HL-60/S4 (cell line): ENCODE measurements around the gene XRN1.
"Not testable (repeated sequence)": the region's sequence is repeated elsewhere in the genome, so short reads cannot be mapped to it uniquely, and the experiment has no call there.

Experiments
- in situ Hi-C: fragments of 300-500 bp; cut with MboI; formaldehyde crosslinking; loops from 2 replicates; pipeline ENCODE4 v1.14.3; 2022; ENCODE audit warnings: low sequenced_read_pairs

The XRN1 gene

GRCh38 chr3:142436951-142437585, 10.8 kb downstream of the XRN1 start:
- in situ Hi-C loops = no loop called here

DNA sequence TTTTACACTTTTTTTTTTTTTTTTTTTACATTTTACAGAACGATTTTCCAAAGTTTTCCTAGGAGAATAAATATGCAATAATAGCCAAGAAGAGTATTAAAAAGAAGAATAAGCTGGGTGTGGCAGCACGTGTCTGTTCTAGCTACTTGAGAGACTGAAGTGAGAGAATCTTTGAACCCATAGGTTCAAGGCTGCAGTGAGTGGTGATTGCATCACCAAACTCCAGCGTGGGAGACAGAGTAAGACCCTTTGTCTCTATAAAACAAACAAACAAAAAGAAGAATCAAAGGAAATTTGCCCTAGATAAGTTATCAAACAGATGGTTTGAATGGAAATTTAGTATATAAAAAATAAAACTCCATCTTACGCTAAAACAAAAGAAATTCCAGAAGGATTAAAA, 13.3 kb downstream of the XRN1 start:
- in situ Hi-C loops = no loop called here

- in situ Hi-C loops = no loop called here
Measured at GRCh38 chr3:142433110-142433509, 14.7 kb downstream of the XRN1 start.

- in situ Hi-C loops = no loop called here
Measured at GRCh38 chr3:142429582-142429981, 18.3 kb downstream of the XRN1 start.

DNA sequence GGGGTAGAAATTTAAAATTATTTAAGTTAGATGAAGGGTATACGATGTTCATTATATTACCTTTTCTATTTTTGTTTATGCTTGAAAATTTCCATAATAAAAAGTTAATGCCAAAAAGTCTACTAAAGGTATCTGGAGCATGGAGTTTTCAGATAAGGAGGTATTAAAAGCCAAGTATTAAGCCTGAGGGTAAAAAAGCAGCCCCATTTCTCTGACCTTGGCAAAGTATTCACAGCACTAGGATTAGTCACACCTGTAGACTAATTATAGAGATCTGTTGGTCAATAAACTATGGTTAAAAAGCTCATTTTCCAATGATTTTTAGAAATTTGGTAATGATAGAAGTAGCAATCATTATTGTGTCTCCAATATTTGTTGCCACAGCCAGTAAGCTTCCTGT, 23.1 kb downstream of the XRN1 start:
- in situ Hi-C loops = no loop called here

DNA sequence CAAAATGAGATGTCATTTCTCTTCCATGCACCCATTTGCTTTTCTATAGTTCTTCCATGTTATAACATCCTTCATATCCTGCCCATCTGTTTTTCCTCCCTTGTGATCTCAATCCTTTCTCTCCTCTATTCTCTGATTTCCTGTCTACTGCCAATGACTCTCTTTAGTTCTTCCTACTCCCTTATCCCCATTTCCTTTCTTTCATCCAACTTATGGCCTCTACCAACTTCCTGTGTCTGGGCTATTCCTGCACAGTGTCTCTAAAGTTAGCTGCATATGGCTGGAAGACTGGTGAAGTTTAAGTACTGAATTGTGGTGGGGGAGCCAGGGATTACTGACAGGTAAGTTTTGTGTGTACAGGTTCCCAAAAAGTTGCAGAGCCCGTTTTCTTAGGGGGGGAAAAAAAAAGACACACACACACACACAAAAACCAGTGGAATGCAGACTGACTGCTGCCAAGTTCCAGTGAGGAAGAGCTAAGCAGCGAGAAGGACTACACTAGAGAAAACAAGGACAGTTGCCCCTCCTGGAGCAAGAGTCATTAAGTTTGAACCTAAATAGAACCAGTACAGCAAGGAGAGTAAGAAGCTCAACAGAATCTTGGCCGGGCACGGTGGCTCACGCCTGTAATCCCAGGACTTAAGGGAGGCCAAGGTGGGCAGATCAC, 28.8 kb downstream of the XRN1 start:
- in situ Hi-C loops = no loop called here

GRCh38 chr3:142417302-142417701, 30.5 kb downstream of the XRN1 start:
- in situ Hi-C loops = no loop called here

DNA sequence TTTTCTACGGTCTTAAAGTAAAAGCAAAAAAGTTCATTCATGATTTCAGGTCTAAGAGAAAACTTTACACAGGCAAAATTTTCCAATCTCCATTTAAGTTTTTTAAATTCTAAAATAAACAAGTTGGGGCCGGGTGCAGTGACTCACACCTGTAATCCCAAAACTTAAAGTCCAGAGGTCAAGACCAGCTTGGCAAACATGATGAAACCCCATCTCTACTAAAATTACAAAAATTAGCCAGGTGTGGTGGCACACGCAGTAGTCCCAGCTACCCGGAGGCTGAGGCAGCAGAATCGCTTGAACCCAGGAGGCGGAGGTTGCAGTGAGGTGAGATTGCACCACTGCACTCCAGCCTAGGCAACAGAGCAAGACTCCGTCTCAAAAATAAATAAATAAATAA, 47.3 kb downstream of the XRN1 start:
- in situ Hi-C loops = not testable (repeated sequence)

DNA sequence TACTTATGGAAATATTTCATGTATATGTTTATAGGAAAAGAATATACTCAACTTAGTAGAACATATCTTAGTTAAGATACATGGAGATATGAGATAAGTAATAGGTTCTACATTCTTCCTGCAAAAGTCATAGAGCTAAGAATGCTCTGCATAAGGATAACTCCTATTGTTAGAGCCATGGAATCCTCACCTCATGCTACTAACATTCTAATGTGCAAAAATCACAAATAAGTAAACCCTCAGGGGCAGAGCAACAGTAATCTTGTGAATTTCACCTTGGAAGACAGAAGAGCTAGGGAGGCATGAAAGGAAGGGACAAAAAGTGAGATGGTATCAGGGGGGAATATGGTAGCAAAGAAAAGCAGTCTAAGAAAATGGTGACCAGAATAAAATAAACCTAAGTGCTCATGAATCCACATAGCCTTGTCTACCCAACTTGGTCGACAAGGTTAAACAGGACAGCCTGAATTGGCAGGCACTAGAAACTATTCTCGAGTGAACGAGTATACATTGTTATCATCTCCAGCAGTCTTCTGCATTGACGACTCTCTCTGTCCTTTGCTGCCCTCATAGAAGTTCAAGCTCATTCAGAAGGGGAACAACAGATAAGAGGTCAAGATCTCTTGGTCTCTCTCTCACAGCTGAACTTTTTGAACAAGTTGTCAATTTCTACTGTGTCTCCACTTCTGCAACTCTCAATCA, 52.8 kb downstream of the XRN1 start:
- in situ Hi-C loops = no loop called here

- in situ Hi-C loops = no loop called here
Measured at GRCh38 chr3:142385078-142385477, 62.8 kb downstream of the XRN1 start.

DNA sequence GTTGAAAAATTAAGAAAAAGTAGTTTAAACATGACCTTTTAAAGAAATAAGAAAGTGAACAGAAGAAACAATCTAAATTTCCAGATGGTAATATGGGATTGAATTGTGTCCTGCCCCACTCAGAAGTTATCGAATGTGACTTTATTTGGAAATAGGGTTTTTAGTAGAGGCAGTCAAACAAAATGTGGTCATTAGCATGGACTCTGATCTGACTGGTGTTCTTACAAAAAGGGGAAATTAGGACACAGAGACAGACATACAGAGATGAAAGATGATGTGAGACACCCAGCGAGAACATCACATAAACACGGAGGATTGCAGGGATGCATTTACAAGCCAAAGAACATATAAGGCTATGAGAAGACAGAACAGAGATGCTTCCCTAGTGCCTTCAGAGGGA, 73.2 kb downstream of the XRN1 start:
- in situ Hi-C loops = no loop called here

DNA sequence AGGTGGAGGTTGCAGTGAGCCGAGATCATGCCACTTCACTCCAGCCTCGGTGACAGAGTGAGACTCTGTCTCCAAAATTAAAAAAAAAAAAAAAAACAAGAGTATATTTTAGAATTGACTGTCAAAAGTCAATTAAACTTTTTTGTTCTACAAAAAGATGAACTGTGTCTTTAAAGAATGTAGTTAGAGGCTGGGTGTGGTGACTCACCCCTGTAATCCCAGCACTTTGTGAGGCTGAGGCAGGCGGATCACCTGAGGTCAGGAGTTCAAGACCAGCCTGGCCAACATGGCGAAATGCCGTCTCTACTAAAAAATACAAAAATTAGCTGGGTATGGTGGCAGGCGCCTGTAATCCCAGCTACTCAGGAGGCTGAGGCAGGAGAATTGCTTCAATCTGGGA, 78.3 kb downstream of the XRN1 start:
- in situ Hi-C loops = not testable (repeated sequence)

- in situ Hi-C loops = no loop called here
Measured at GRCh38 chr3:142366434-142366833, 81.4 kb downstream of the XRN1 start.

DNA sequence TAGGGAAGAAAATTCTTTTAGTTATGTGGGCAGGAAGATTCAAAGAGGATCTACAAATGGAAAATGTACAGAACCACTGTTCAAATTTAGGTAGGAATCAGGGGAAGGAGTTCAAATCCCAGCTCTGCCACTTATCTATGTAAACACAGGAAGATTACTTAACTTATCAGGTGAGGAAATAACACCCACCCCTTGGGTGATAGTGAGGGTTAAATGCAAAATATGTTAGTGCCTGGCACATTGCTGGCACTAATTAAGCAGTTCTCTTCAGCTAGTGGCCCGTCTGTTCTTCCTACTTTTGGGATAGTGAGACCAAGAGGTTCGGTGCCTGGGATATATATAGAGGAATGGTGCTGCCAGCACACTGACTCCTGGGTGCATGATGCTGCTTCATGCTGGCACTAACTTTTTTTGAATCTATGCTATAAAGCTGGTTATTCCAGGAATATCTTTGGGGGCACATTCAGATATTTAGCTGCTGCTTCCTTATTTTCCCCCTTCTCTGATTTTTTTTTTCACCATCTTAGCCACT, 83.8 kb downstream of the XRN1 start:
- in situ Hi-C loops = no loop called here

DNA sequence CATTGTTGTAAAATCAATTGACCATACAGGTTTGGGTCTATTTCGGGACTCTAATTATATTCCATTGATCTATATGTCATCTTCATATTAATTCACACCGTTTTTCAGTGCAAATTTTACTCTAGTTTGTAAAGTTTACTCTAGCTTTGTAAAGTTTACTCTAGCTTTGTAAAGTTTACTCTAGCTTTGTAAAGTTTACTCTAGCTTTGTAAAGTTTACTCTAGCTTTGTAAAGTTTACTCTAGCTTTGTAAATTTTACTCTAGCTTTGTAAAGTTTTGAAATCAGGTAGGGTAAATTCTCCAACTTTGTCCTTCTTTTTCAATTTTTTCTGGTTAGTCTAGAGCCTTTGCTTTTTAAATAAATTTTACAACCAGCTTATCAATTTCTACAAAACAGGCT, 84.4 kb downstream of the XRN1 start:
- in situ Hi-C loops = not testable (repeated sequence)

DNA sequence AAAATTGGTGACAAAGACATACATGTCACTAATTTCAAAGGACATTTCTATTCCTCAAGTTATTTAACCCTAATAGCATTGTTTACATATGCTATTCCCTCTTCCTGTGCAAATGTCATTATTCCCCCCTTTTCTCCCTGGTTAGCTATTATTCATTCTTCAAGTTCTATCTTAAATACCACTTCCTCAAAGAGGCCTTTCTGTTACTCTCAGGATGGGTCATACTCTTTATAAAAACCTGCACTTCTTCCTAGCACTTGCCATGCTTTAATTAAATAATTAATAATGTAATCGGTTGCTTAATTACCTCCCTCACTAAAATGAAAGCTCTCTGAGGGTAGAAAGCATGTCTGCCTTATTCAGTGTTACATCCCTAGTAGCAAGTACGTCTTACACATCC, 88.5 kb downstream of the XRN1 start:
- in situ Hi-C loops = no loop called here

GRCh38 chr3:142356818-142357217, 91.0 kb downstream of the XRN1 start:
- in situ Hi-C loops = no loop called here

DNA sequence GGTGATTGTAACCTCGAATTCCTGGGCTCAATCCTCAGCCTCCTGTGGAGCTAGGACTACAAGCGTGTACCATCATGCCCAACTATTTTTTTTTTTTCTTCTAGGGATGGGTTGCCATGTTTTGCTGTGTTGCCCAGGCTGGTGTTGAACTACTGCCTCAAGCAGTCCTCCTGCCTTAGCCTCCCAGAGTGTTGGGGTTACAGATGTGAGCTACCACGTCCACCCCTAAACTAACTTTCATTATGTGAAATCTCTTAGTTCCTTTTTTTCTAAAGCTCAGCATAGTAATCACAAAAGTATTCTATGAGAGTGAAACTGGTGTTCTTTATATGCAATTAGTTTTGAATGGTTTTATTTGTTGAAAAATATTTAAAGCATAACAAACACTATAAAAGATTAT, 92.1 kb downstream of the XRN1 start:
- in situ Hi-C loops = no loop called here

GRCh38 chr3:142354076-142354475, 93.8 kb downstream of the XRN1 start:
- in situ Hi-C loops = no loop called here

GRCh38 chr3:142353571-142353970, 94.3 kb downstream of the XRN1 start:
- in situ Hi-C loops = no loop called here

GRCh38 chr3:142352698-142353097, 95.1 kb downstream of the XRN1 start:
- in situ Hi-C loops = not testable (repeated sequence)

DNA sequence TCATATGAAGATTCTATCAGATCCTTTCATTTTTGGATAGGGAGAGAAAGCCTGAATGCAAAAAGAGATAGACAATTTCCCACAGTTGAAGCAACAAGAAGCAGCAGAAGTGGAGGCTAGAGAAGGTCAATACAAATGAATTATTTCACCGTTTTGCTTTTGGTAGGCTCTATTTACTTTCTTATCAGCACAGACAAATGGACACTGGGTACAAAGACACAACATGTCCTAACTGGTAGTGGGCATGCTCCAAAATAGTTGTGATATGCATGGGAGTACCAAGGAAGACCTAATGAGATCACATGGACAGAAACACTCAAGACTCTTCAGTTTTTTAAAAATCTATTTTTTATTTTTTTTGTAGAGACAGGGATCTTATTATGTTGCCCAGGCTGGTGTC, 99.4 kb downstream of the XRN1 start:
- in situ Hi-C loops = no loop called here
